ENCODE measurements around the gene FGF12.

The FGF12 gene

GRCh38 chr3:192122832-192123594 lies 604.3 kb downstream of the FGF12 start:
- DNase-seq (ENCODE audit: low read depth in 2 of 2) = no peak

GRCh38 chr3:192121923-192122322 lies 605.4 kb downstream of the FGF12 start:
- DNase-seq (ENCODE audit: low read depth in 2 of 2) = no peak

- no peak for DNase-seq (ENCODE audit: low read depth in 2 of 2)
These were observed 618.5 kb downstream of the FGF12 start for GRCh38 chr3:192108820-192109219.

GRCh38 chr3:192106543-192106942 lies 620.8 kb downstream of the FGF12 start:
- DNase-seq (ENCODE audit: low read depth in 2 of 2) = no peak

- no peak for DNase-seq (ENCODE audit: low read depth in 2 of 2)
These were observed 634.8 kb downstream of the FGF12 start for GRCh38 chr3:192092388-192093005.

- peak; percentile 56 to 61 for DNase-seq (ENCODE audit: low read depth in 2 of 2)
These were observed 635.5 kb downstream of the FGF12 start for GRCh38 chr3:192091831-192092230.

GRCh38 chr3:192090586-192090985 lies 636.8 kb downstream of the FGF12 start:
- DNase-seq (ENCODE audit: low read depth in 2 of 2) = no peak

All from fibroblast of skin of left quadriceps (primary cell).